Spinal cord (tissue), 10 donors: Measurements from ENCODE around the gene RUFY2. TPM values are rescaled to one million over a fixed set of nuclear protein-coding genes. Genes with fewer than 3 reads are reported as not detected.
A peak's percentile ranks its signal among the peaks of the same experiment; 100 is the strongest.

Experiments used
- DNase-seq, 6 donors: peaks; one replicate each; pipeline versions ENCODE4 v3.0.0 to v3.0.0-alpha.2; 2013 to 2015; ENCODE audit warnings: low spot score in 6 of 6, low read depth in 4 of 6
- H3K27ac ChIP-seq: one replicate; pipeline ENCODE4 v1.5.1; 2013; ENCODE audit warnings: low read depth, low read length, control low read depth
- H3K27me3 ChIP-seq: one replicate; pipeline ENCODE4 v1.6.1; 2013; ENCODE audit warnings: low read length; ENCODE audit not compliant: control insufficient read depth, insufficient read depth
- H3K36me3 ChIP-seq: one replicate; pipeline ENCODE4 v1.6.1; 2013; ENCODE audit warnings: low read length; ENCODE audit not compliant: control insufficient read depth, insufficient read depth
- H3K4me1 ChIP-seq: one replicate; pipeline ENCODE4 v1.6.1; 2013; ENCODE audit warnings: low read length; ENCODE audit not compliant: control insufficient read depth, insufficient read depth
- H3K4me3 ChIP-seq: one replicate; pipeline ENCODE4 v1.5.1; 2013; ENCODE audit warnings: low read depth, low read length, control low read depth
- H3K9me3 ChIP-seq: one replicate; pipeline ENCODE4 v1.6.1; 2013; ENCODE audit warnings: low read length; ENCODE audit not compliant: control insufficient read depth, insufficient read depth
- WGBS: methylation state at CpG from one replicate; pipeline ENCODE4 v1.1.5; 2013; ENCODE audit warnings: missing lambda C conversion rate; ENCODE audit not compliant: insufficient coverage; 5-methylcytosine and 5-hydroxymethylcytosine counted together
- polyA plus RNA-seq, 2 donors: library from polyadenylated mRNA; unstranded; fragments of 120-200 nt; gene quantifications; one replicate each; pipeline ENCODE4 v1.2.1, GENCODE V29; 2013; ENCODE audit not compliant: insufficient read length in 2 of 2
- total RNA-seq, 2 donors: library from RNA; depleted of rRNA in 1 of 2; stranded (reverse); fragments of 120-200 nt in 1 of 2; fragments of >200 nt in 1 of 2; gene quantifications; one replicate each; pipeline versions ENCODE4 v1.2.3 to v1.2.4, GENCODE V29; 2013 to 2014
- donor health status: healthy.

The RUFY2 gene
- total and polyA plus RNA-seq, 4 donors, result 43.1 to 71.6 (median 57.0) TPM

DNA sequence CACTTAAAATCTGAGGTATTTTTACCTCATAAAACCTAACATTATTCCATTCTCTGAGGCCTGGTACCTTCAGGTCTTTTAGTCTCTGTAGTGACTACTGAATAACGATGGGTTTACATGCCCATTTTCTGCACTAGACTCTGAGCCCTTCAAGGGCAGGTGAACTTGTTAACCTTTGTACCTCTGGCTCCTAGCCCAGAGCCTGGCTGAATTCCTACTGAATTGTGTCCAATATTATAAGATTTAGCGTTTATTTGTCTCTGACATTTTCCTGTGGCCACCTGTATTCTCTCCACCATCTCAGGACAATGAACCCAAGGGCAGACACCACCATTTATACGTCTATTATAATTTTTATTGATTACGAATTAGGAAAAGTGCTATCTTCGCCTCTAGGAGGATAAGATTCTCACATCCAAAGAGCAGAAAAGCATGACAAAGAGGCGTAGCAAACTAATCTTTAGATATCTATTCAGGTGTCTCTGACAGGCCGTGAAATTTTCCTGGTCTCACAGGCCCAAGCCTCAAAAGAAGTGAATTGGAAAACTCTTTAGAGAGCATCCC lies 103.1 kb downstream of the RUFY2 start:
- H3K36me3 ChIP-seq, result peaks cover 4% of the 10 kb centered on the region
- WGBS, result 83% methylated on average over 1 of the region's 7 CpGs
- no peaks in the 10 kb centered on the region for H3K4me1 ChIP-seq
- H3K4me3 ChIP-seq, result no peak overlapping the region
- no peaks in the 10 kb centered on the region for H3K9me3 ChIP-seq
- no peaks in the 10 kb centered on the region for H3K27me3 ChIP-seq
- no peak overlapping the region for H3K27ac ChIP-seq
- DNase-seq, result no peak

- no peaks in the 10 kb centered on the region for H3K9me3 ChIP-seq
- no peak overlapping the region for H3K4me3 ChIP-seq
- no peaks in the 10 kb centered on the region for H3K27me3 ChIP-seq
- no peak for DNase-seq
- peaks cover 4% of the 10 kb centered on the region for H3K36me3 ChIP-seq
- no peaks in the 10 kb centered on the region for H3K4me1 ChIP-seq
- WGBS, result 70% methylated on average over 4 of the region's 5 CpGs
- no peak overlapping the region for H3K27ac ChIP-seq
Measured at GRCh38 chr10:68302871-68303270, 104.2 kb downstream of the RUFY2 start.

- WGBS, result no CpG with 5 or more reads among the region's 2 CpGs
- Histone ChIP-seq H3K27ac (no peak overlapping the region), H3K9me3 (no peaks in the 10 kb centered on the region), H3K27me3 (no peaks in the 10 kb centered on the region), H3K36me3 (peaks cover 4% of the 10 kb centered on the region), H3K4me1 (no peaks in the 10 kb centered on the region), H3K4me3 (no peak overlapping the region)
- DNase-seq, result no peak
Measured at GRCh38 chr10:68302503-68302823, 104.6 kb downstream of the RUFY2 start.

- peak; percentile 13 to 85 (median 30) for DNase-seq
- WGBS, result 82% methylated on average over 3 of the region's 6 CpGs
- H3K36me3 ChIP-seq, result peaks cover 4% of the 10 kb centered on the region
- H3K27me3 ChIP-seq, result no peaks in the 10 kb centered on the region
- H3K27ac ChIP-seq, result no peak overlapping the region
- no peak overlapping the region for H3K4me3 ChIP-seq
- no peaks in the 10 kb centered on the region for H3K9me3 ChIP-seq
- H3K4me1 ChIP-seq, result no peaks in the 10 kb centered on the region
Measured at GRCh38 chr10:68301790-68302502, 105.1 kb downstream of the RUFY2 start.

- Histone ChIP-seq H3K27ac (no peak overlapping the region), H3K27me3 (no peaks in the 10 kb centered on the region), H3K9me3 (no peaks in the 10 kb centered on the region), H3K36me3 (peaks cover 4% of the 10 kb centered on the region), H3K4me3 (no peak overlapping the region), H3K4me1 (no peaks in the 10 kb centered on the region)
- WGBS, result 100% methylated on average over 1 of the region's 3 CpGs
- no peak for DNase-seq
Measured at GRCh38 chr10:68301301-68301700, 105.8 kb downstream of the RUFY2 start.

- peaks cover 3% of the 10 kb centered on the region for H3K36me3 ChIP-seq
- no peak overlapping the region for H3K27ac ChIP-seq
- H3K4me3 ChIP-seq, result no peak overlapping the region
- WGBS, result 68% methylated on average over 5 of the region's 9 CpGs
- H3K27me3 ChIP-seq, result no peaks in the 10 kb centered on the region
- DNase-seq, result peak in 1 of 6 donors; percentile 6
- no peaks in the 10 kb centered on the region for H3K9me3 ChIP-seq
- H3K4me1 ChIP-seq, result no peaks in the 10 kb centered on the region
Measured at GRCh38 chr10:68296843-68297663, 110.0 kb downstream of the RUFY2 start.

Other genes starting within 250 kb of the RUFY2 start
- under 1 TPM in 1 of 2 donors, not detected in 1; 0.39 TPM for gene ATOH7, start 175.2 kb downstream of the RUFY2 start, total RNA-seq
- under 1 TPM; 0.92 to 0.99 TPM for gene ATOH7, start 175.2 kb downstream of the RUFY2 start, polyA plus RNA-seq
- gene HNRNPH3, start 75.2 kb downstream of the RUFY2 start, total RNA-seq, result 10 to 100 TPM; 32.1 to 44.8 TPM
- 100 to 1,000 TPM; 253 to 266 TPM for gene HNRNPH3, start 75.2 kb downstream of the RUFY2 start, polyA plus RNA-seq
- 10 to 100 TPM in 1 of 2 donors, 1 to 10 TPM in 1; 7.9 to 10.7 TPM for gene PBLD, start 74.3 kb downstream of the RUFY2 start, total RNA-seq
- gene PBLD, start 74.3 kb downstream of the RUFY2 start, polyA plus RNA-seq, result 10 to 100 TPM; 14.4 to 16.9 TPM
- 10 to 100 TPM; 10.2 to 11.5 TPM for gene DNA2, start 64.7 kb upstream of the RUFY2 start, total RNA-seq
- 1 to 10 TPM; 5.9 to 7.6 TPM for gene DNA2, start 64.7 kb upstream of the RUFY2 start, polyA plus RNA-seq
- gene SLC25A16, start 120.2 kb upstream of the RUFY2 start, total RNA-seq, result 10 to 100 TPM; 39.7 to 58.2 TPM
- gene SLC25A16, start 120.2 kb upstream of the RUFY2 start, polyA plus RNA-seq, result 10 to 100 TPM; 16.2 to 20.8 TPM
- gene TET1, start 153.1 kb upstream of the RUFY2 start, total RNA-seq, result 10 to 100 TPM; 24.4 to 26.5 TPM
- gene TET1, start 153.1 kb upstream of the RUFY2 start, polyA plus RNA-seq, result 1 to 10 TPM; 4.9 to 6.8 TPM